ENCODE data around the gene IFFO2. TPM values are rescaled to one million over a fixed set of nuclear protein-coding genes. Genes with fewer than 3 reads are reported as not detected.

IFFO2 gene
- total and polyA plus RNA-seq, 2 donors (not counting 1 experiment from before 2014, with no cell fraction given): 16.8 to 19.2 TPM

- intact Hi-C loops (cut with micrococcal nuclease): loop anchor here (1.0 kb wide), 1 partner anchor 23 kb away; no protein-coding TSS in a partner anchor
- Mint-ChIP-seq H3K4me1 (peaks cover 94% of the 10 kb centered on the region), H3K27me3 (no peaks in the 10 kb centered on the region), H3K9me3 (ENCODE audit: insufficient read depth) (no peaks in the 10 kb centered on the region), H3K4me3 (peak overlapping the region; percentile 85), H3K27ac (peak overlapping the region; percentile 98)
- CTCF ChIA-PET: interaction anchor here (1.2 to 12.4 kb wide), 8 partner anchors 13 to 65 kb away, joined by 3 to 157 read pairs (median 18); partner anchors contain the start of gene ALDH4A1
- peak overlapping the region; percentile 23 to 64 (median 47) for H3K4me3 ChIP-seq (ENCODE audit: control extremely low read depth in 1 of 5, extremely low read depth in 1 of 5, insufficient read depth in 1 of 5, low read depth in 2 of 5, low read length in 4 of 5)
- H3K9ac ChIP-seq (ENCODE audit: low read length): peak overlapping the region; percentile 68
- ATAC-seq (ENCODE audit: low read depth): no peak
- peaks cover 42% of the 10 kb centered on the region for H4K20me1 ChIP-seq (ENCODE audit: control insufficient read depth, insufficient read depth, low read length, poor library complexity, severe bottlenecking)
- H2AFZ ChIP-seq (ENCODE audit: insufficient read depth, low read depth, low read length, poor library complexity, severe bottlenecking): peak overlapping the region; percentile 37
- no peaks in the 10 kb centered on the region for H3K36me3 ChIP-seq (replicated peaks in 1 of 2; ENCODE audit: control extremely low read depth in 1 of 2, control insufficient read depth in 1 of 2, extremely low read depth in 1 of 2, insufficient read depth in 2 of 2, low read length in 1 of 2)
- peak overlapping the region; percentile 97 to 100 for H3K27ac ChIP-seq (ENCODE audit: low read length in 2 of 2)
- WGBS (ENCODE audit: insufficient coverage): 21% methylated on average over 11 of the region's 22 CpGs
- TF ChIP-seq CTCF (IDR thresholded peaks at IDR 0.05) (no peak), EZH2 (IDR thresholded peaks at IDR 0.05; ENCODE audit: borderline replicate concordance, insufficient read depth, low read depth, low read length, poor library complexity, severe bottlenecking) (no peak)
- peaks cover 95% of the 10 kb centered on the region for H3K79me2 ChIP-seq (ENCODE audit: control insufficient read depth, insufficient read depth, low read length)
- POLR2A ChIA-PET: interaction anchor here (1.0 to 3.8 kb wide), 4 partner anchors 20 to 36 kb away, joined by 3 to 37 read pairs (median 5); no protein-coding TSS in a partner anchor
- peak; percentile 56 for DNase-seq
- peak overlapping the region; percentile 78 for H3K4me2 ChIP-seq (replicated peaks; ENCODE audit: low read depth, low read length, poor library complexity, severe bottlenecking)
- no peaks in the 10 kb centered on the region for H3K9me3 ChIP-seq (ENCODE audit: control extremely low read depth in 1 of 3, control insufficient read depth in 2 of 3, insufficient read depth in 1 of 3, low read length in 2 of 3)
- H3K4me1 ChIP-seq (ENCODE audit: control insufficient read depth in 2 of 2, insufficient read depth in 2 of 2, low read length in 2 of 2): peaks cover 91 to 97% of the 10 kb centered on the region in 2 donors
- no peaks in the 10 kb centered on the region for H3K27me3 ChIP-seq (replicated peaks in 1 of 4; ENCODE audit: control extremely low read depth in 1 of 4, control insufficient read depth in 3 of 4, insufficient read depth in 4 of 4, low read length in 3 of 4)
These were observed 6.6 kb downstream of the IFFO2 start for GRCh38 chr1:18949686-18950400.
